ENCODE results near the gene APRT.

Gene APRT

GRCh38 chr16:88850531-88851199 is 38.9 kb upstream of the APRT start:
- H3K4me3 ChIP-seq (ENCODE audit: control insufficient read depth, low read depth, low read length), result no peak overlapping the region
- no peak for DNase-seq (ENCODE audit: low read depth)
- no peak for TF ChIP-seq CTCF (IDR thresholded peaks at IDR 0.05; ENCODE audit: control insufficient read depth, insufficient read depth, low read depth, low read length, missing control alignments)

GRCh38 chr16:88848557-88848956 is 36.8 kb upstream of the APRT start:
- no peak for DNase-seq (ENCODE audit: low read depth)
- no peak overlapping the region for H3K4me3 ChIP-seq (ENCODE audit: control insufficient read depth, low read depth, low read length)
- TF ChIP-seq CTCF (IDR thresholded peaks at IDR 0.05; ENCODE audit: control insufficient read depth, insufficient read depth, low read depth, low read length, missing control alignments), result no peak

- no peak for DNase-seq (ENCODE audit: low read depth)
- no peak overlapping the region for H3K4me3 ChIP-seq (ENCODE audit: control insufficient read depth, low read depth, low read length)
- no peak for TF ChIP-seq CTCF (IDR thresholded peaks at IDR 0.05; ENCODE audit: control insufficient read depth, insufficient read depth, low read depth, low read length, missing control alignments)
Measured at GRCh38 chr16:88847654-88848053, 35.9 kb upstream of the APRT start.

- no peak for TF ChIP-seq CTCF (IDR thresholded peaks at IDR 0.05; ENCODE audit: control insufficient read depth, insufficient read depth, low read depth, low read length, missing control alignments)
- no peak overlapping the region for H3K4me3 ChIP-seq (ENCODE audit: control insufficient read depth, low read depth, low read length)
- DNase-seq (ENCODE audit: low read depth), result no peak
Measured at GRCh38 chr16:88846088-88846487, 34.4 kb upstream of the APRT start.

- DNase-seq (ENCODE audit: low read depth), result no peak
- no peak for TF ChIP-seq CTCF (IDR thresholded peaks at IDR 0.05; ENCODE audit: control insufficient read depth, insufficient read depth, low read depth, low read length, missing control alignments)
- no peak overlapping the region for H3K4me3 ChIP-seq (ENCODE audit: control insufficient read depth, low read depth, low read length)
Measured at GRCh38 chr16:88844419-88845036, 32.8 kb upstream of the APRT start.

GRCh38 chr16:88843256-88843655 is 31.5 kb upstream of the APRT start:
- no peak for DNase-seq (ENCODE audit: low read depth)
- H3K4me3 ChIP-seq (ENCODE audit: control insufficient read depth, low read depth, low read length), result no peak overlapping the region
- no peak for TF ChIP-seq CTCF (IDR thresholded peaks at IDR 0.05; ENCODE audit: control insufficient read depth, insufficient read depth, low read depth, low read length, missing control alignments)

All from AG09309 (cell line).